HEK293T (cell line): ENCODE data around the gene CNKSR3.

Experiments used
- CTCF ChIA-PET: fragments of 350-600 bp; formaldehyde crosslinking; extraction: SDS; loops from one replicate; lab custom pipeline; 2021; ENCODE audit warnings: antibody characterized with exemption, inconsistent platforms; lab: Yijun Ruan, JAX
- POLR2A ChIA-PET: fragments of 350-600 bp; formaldehyde crosslinking; extraction: SDS; loops from one replicate; lab custom pipeline; 2020; ENCODE audit warnings: antibody characterized with exemption, inconsistent platforms; lab: Yijun Ruan, JAX
- DNase-seq: peaks from one replicate; pipeline ENCODE4 v3.0.0; 2012; ENCODE audit warnings: mixed read lengths; ENCODE audit errors: extremely low spot score
- ARNT ChIP-seq: fragments of 450-650 bp; IDR thresholded peaks from 2 replicates; pipeline ENCODE4 v1.6.1; 2017; ENCODE audit warnings: mild to moderate bottlenecking
- BHLHE40 ChIP-seq: fragments of 450-650 bp; IDR thresholded peaks from 2 replicates; pipeline ENCODE4 v1.6.1; 2016; ENCODE audit warnings: mild to moderate bottlenecking, moderate library complexity, borderline replicate concordance
- CTBP1 ChIP-seq: fragments of 450-650 bp; IDR thresholded peaks from 2 replicates; pipeline ENCODE4 v1.6.1; 2016; ENCODE audit warnings: borderline replicate concordance
- ELF4 ChIP-seq: fragments of 450-650 bp; IDR thresholded peaks from 2 replicates; pipeline ENCODE4 v1.6.1; 2017; ENCODE audit warnings: antibody characterized with exemption
- FOXA1 ChIP-seq: fragments of 450-650 bp; IDR thresholded peaks from 2 replicates; pipeline ENCODE4 v1.6.1; 2016; ENCODE audit warnings: mild to moderate bottlenecking
- FOXK2 ChIP-seq: fragments of 450-650 bp; IDR thresholded peaks from 2 replicates; pipeline ENCODE4 v1.6.1; 2016; ENCODE audit warnings: mild to moderate bottlenecking
- FOXM1 ChIP-seq: fragments of 450-650 bp; IDR thresholded peaks from 2 replicates; pipeline ENCODE4 v1.6.1; 2017; ENCODE audit warnings: mild to moderate bottlenecking, borderline replicate concordance
- HDGF ChIP-seq: fragments of 450-650 bp; IDR thresholded peaks from 2 replicates; pipeline ENCODE4 v1.6.1; 2017; ENCODE audit warnings: antibody characterized with exemption, borderline replicate concordance
- L3MBTL2 ChIP-seq: fragments of 450-650 bp; conservative IDR thresholded peaks from 2 replicates; pipeline ENCODE4 v1.6.1; 2016; ENCODE audit warnings: mild to moderate bottlenecking
- LEF1 ChIP-seq: fragments of 450-650 bp; IDR thresholded peaks from 2 replicates; pipeline ENCODE4 v1.6.1; 2017; ENCODE audit warnings: mild to moderate bottlenecking, borderline replicate concordance
- NFRKB ChIP-seq: fragments of 450-650 bp; IDR thresholded peaks from 2 replicates; pipeline ENCODE4 v1.6.1; 2016; ENCODE audit warnings: mild to moderate bottlenecking, moderate library complexity
- SP1 ChIP-seq: fragments of 450-650 bp; IDR thresholded peaks from 2 replicates; pipeline ENCODE4 v1.6.1; 2017
- SUZ12 ChIP-seq: fragments of 450-650 bp; IDR thresholded peaks from 2 replicates; pipeline ENCODE4 v1.6.1; 2016; ENCODE audit warnings: mild to moderate bottlenecking
- TARDBP ChIP-seq: fragments of 450-650 bp; IDR thresholded peaks from 2 replicates; pipeline ENCODE4 v1.6.1; 2016
- ZNF384 ChIP-seq: fragments of 450-650 bp; IDR thresholded peaks from 2 replicates; pipeline ENCODE4 v1.6.1; 2016
- TF ChIP-seq, protein P1 (sequence below): fragments of 450-650 bp; IDR thresholded peaks from 2 replicates; pipeline ENCODE4 v1.6.1; 2016

CNKSR3 gene

DNA sequence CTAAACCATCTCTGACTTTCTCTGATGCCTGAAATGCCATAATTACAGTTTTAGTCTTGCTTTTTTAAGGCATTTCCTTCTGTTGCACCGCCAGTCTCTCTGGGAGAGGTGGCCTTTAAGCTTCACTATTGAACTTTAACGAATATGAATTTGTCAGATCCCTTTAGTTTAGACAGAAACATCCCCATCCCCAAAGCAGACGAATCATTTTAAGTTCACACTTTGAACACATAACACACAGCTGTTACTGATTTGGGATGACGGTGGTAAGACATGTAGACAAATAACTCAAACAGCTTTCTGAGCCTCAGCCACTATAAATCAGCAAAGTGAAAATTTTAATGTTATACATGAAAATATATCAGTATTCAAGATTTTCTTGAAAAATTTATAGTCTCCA lies 146.7 kb downstream of the CNKSR3 start:
- POLR2A ChIA-PET: no interaction called here
- TF ChIP-seq SP1: no peak
- TF ChIP-seq FOXM1: no peak
- TF ChIP-seq, protein P1, sequence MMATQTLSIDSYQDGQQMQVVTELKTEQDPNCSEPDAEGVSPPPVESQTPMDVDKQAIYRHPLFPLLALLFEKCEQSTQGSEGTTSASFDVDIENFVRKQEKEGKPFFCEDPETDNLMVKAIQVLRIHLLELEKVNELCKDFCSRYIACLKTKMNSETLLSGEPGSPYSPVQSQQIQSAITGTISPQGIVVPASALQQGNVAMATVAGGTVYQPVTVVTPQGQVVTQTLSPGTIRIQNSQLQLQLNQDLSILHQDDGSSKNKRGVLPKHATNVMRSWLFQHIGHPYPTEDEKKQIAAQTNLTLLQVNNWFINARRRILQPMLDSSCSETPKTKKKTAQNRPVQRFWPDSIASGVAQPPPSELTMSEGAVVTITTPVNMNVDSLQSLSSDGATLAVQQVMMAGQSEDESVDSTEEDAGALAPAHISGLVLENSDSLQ: no peak
- TF ChIP-seq ELF4: no peak
- no peak for TF ChIP-seq ZNF384
- TF ChIP-seq CTBP1: no peak
- no peak for TF ChIP-seq BHLHE40
- no peak for DNase-seq
- CTCF ChIA-PET: interaction anchor here (0.7 kb wide), 1 partner anchor 44 kb away, joined by 3 read pairs; no protein-coding TSS in a partner anchor

DNA sequence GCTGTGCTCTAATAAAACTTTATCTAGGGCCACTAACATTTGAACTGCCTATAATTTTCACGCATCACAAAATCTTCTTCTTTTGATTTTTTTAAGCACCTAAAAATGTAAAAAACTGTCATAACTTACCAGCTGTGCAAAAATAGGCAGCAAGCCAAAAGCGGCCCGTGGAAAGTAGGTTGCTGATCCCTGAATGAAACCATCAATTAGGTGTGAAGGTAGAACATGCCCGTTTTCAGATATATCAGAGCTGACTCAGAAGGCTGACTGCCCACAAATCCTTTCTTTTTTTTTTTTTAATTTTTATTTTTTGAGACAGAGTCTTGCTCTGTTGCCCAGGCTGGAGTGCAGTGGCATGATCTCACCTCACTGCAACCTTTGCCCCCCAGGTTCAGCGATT lies 149.0 kb downstream of the CNKSR3 start:
- no peak for DNase-seq
- ChIA-PET POLR2A (no interaction called here), CTCF (no interaction called here)
- TF ChIP-seq HDGF (no peak), FOXA1 (no peak), L3MBTL2 (no peak), TARDBP (no peak), ZNF384 (no peak), FOXM1 (no peak), CTBP1 (no peak), SP1 (no peak), NFRKB (no peak)
- TF ChIP-seq, protein P1: no peak

DNA sequence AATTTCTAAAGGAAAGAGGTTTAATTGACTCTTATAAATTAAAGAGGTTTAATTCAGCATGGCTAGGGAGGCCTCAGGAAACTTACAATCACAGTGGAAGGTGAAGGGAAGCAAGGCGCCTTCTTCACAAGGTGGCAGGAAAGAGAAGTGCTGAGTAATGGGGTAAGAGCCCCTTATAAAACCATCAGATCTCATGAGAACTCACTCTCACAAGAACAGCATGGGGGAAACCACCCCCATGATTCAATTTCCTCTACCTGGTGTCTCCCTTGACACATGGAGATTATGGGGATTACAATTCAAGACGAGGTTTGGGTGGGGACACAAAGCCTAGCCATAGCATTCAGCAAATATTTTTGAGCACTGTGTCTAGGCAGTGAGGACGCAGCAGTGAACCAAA lies 150.0 kb downstream of the CNKSR3 start:
- ChIA-PET POLR2A (no interaction called here), CTCF (no interaction called here)
- no peak for DNase-seq
- TF ChIP-seq TARDBP: no peak
- no peak for TF ChIP-seq HDGF
- no peak for TF ChIP-seq ZNF384
- no peak for TF ChIP-seq LEF1
- TF ChIP-seq BHLHE40: no peak
- TF ChIP-seq, protein P1: no peak
- no peak for TF ChIP-seq FOXM1
- no peak for TF ChIP-seq ARNT
- TF ChIP-seq FOXK2: no peak
- no peak for TF ChIP-seq SUZ12
- no peak for TF ChIP-seq NFRKB
- TF ChIP-seq L3MBTL2: no peak
- TF ChIP-seq ELF4: no peak
- TF ChIP-seq FOXA1: no peak
- TF ChIP-seq SP1: no peak
- no peak for TF ChIP-seq CTBP1

DNA sequence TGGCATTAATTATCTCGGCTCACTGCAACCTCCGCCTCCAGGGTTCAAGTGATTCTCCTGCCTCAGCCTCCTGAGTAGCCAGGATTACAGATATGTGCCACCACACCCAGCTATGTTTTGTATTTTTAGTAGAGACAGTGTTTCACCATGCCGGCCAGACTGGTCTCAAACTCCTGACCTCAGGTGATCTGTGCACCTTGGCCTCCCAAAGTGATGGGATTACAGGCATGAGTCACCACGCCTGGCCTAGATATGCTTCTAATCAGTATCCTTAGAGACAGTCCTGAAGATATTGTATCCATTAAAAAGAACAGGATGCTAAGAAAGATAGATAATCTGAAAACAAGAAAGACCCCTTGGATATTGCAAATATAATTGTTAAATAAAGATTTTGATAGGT lies 150.8 kb downstream of the CNKSR3 start:
- ChIA-PET CTCF (no interaction called here), POLR2A (no interaction called here)
- DNase-seq: no peak
- TF ChIP-seq FOXM1 (no peak), ARNT (no peak), L3MBTL2 (no peak), SP1 (no peak), ELF4 (no peak), CTBP1 (no peak), TARDBP (no peak), FOXK2 (no peak), BHLHE40 (no peak), SUZ12 (no peak), HDGF (no peak), FOXA1 (no peak), NFRKB (no peak), LEF1 (no peak), ZNF384 (no peak)
- TF ChIP-seq, protein P1: no peak

DNA sequence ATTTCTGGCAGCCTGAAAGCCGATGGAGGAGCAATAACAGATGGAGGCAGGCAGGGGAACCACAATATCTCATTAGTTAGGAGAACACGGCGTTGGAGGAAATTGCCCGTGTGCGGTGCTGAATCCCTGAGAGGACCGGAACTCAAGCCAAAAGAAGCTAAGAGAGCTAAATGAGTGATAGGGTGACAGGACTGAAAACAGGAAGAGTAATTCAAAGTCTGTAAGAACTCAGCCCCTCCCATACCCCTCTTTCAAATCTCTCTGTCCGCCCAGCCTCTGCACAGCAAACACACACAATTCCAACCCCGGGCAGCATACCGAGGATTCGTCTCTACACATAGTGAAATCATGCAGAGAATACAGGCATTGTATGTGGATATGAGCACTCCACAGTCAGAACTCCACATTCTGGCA lies 151.3 kb downstream of the CNKSR3 start:
- TF ChIP-seq FOXK2 (no peak), LEF1 (no peak), L3MBTL2 (no peak), SP1 (no peak), HDGF (no peak), BHLHE40 (no peak), NFRKB (no peak), SUZ12 (no peak), ZNF384 (no peak), FOXM1 (no peak)
- TF ChIP-seq, protein P1: no peak
- ChIA-PET POLR2A (no interaction called here), CTCF (no interaction called here)
- DNase-seq: no peak

DNA sequence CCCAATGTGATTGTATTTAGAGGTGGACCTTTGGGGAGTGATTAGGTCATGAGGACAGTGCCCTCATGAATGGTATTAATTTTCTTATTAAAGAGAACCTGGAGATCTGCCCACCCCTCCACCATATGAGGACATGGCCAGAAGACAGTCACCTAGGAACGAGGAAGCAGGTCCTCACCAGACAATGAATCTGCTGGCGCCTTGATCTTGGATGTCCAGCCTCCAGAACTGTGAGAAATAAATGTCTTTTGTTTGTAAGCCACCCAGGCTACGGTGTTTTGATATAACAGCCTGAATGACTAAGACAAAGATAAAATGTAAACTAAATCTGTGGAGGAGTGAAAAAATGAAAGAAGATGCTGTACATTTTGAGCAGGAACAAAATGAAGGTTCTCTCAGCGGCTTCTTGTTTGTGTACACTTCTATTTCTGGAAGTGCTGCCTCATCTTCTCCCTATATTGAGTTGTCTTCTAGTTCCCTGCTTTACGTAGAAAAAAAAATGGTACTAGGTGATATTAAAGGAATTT lies 152.4 kb downstream of the CNKSR3 start:
- POLR2A ChIA-PET: no interaction called here
- CTCF ChIA-PET: no interaction called here
- DNase-seq: no peak
- no peak for TF ChIP-seq LEF1
- TF ChIP-seq ELF4: no peak
- TF ChIP-seq SP1: no peak
- no peak for TF ChIP-seq HDGF
- no peak for TF ChIP-seq ZNF384
- no peak for TF ChIP-seq ARNT
- no peak for TF ChIP-seq CTBP1
- no peak for TF ChIP-seq NFRKB
- TF ChIP-seq SUZ12: no peak
- no peak for TF ChIP-seq FOXK2
- TF ChIP-seq, protein P1: no peak
- TF ChIP-seq TARDBP: no peak
